ENCODE results near the gene PDSS2. TPM values are rescaled to one million over a fixed set of nuclear protein-coding genes. Genes with fewer than 3 reads are reported as not detected.

The PDSS2 gene
- total RNA-seq, 4 donors from 2014 or later: 2.3 to 16.9 (median 10.7) TPM

DNA sequence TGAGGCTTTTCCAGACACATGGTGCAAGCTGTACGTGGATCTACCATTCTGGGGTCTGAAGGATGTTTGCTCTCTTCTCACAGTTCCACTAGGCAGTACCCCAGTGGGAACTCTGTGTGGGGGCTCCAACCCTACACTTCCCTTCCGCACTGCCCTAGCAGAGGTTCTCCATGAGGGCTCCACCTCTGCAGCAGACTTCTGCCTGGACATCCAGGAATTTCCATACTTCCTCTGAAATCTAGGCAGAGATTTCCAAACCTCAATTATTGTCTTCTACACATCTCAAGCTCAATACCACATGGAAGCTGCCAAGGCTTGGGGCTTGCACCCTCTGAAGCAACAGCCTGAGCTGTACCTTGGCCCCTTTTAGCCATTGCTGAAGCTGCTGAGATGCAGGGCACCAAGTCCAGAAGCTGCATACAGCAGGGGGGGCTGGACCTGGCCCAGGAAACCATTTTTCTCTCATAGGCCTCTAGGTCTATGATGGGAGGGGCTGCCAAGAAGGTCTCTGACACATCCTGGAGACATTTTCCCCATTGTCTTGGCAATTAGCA, 11.6 kb downstream of the PDSS2 start:
- DNase-seq: no peak
- intact Hi-C loops (cut with DNase I; ENCODE audit: low total_unique reads): no loop called here
- no peaks in the 10 kb centered on the region for H3K27me3 ChIP-seq

GRCh38 chr6:107444277-107444676, 15.1 kb downstream of the PDSS2 start:
- Histone ChIP-seq H3K9me3 (no peaks in the 10 kb centered on the region), H3K4me1 (no peaks in the 10 kb centered on the region), H3K4me3 (no peak overlapping the region), H3K27ac (no peak overlapping the region), H3K36me3 (no peaks in the 10 kb centered on the region), H3K27me3 (no peaks in the 10 kb centered on the region)
- intact Hi-C loops (cut with DNase I; ENCODE audit: low total_unique reads): no loop called here
- no peak for DNase-seq
- TF ChIP-seq CTCF (IDR thresholded peaks at IDR 0.05) (no peak), POLR2A (IDR thresholded peaks at IDR 0.05) (no peak)

More for the DNA sequence above, 11.6 kb downstream of the PDSS2 start:
- TF ChIP-seq POLR2A (IDR thresholded peaks at IDR 0.05) (no peak), CTCF (IDR thresholded peaks at IDR 0.05) (no peak)
- no peak overlapping the region for H3K4me3 ChIP-seq
- no peak overlapping the region for H3K27ac ChIP-seq
- no peaks in the 10 kb centered on the region for H3K4me1 ChIP-seq
- H3K9me3 ChIP-seq: no peaks in the 10 kb centered on the region
- H3K36me3 ChIP-seq: no peaks in the 10 kb centered on the region

DNA sequence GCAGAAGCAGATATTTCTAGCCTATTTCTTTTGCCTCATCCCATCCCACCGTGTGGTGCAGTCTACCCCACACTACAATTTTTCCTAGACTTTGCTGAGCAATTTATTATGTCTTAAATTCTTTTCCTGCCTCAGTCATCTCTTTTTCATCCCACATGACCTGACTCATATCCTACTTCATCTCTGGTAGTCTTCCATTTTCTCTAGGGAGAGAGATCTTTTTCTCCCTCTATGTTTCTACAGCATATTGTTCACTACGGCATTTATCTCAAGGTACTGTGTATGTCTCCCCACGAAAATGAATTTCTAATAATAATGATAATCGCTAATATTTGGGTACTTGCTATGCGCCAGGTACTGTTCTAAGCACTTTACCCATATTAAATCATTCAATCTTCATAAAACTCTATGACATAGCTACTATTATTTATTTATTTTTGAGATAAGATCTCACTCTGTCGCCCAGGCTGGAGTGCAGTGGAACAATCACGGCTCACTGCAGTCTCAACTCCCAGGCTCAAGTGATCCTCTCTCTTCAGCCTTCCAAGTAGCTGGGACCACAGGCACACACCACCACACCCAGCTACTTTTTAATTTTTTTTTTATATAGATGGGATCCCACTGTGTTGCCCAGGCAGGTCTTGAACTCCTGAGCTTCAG, 15.6 kb downstream of the PDSS2 start:
- no peak for DNase-seq
- H3K4me1 ChIP-seq: no peaks in the 10 kb centered on the region
- H3K36me3 ChIP-seq: no peaks in the 10 kb centered on the region
- no peaks in the 10 kb centered on the region for H3K27me3 ChIP-seq
- TF ChIP-seq CTCF (IDR thresholded peaks at IDR 0.05) (no peak), POLR2A (IDR thresholded peaks at IDR 0.05) (no peak)
- H3K9me3 ChIP-seq: no peaks in the 10 kb centered on the region
- H3K27ac ChIP-seq: no peak overlapping the region
- H3K4me3 ChIP-seq: no peak overlapping the region
- intact Hi-C loops (cut with DNase I; ENCODE audit: low total_unique reads): no loop called here

GRCh38 chr6:107442938-107443607, 16.3 kb downstream of the PDSS2 start:
- intact Hi-C loops (cut with DNase I; ENCODE audit: low total_unique reads): no loop called here
- H3K36me3 ChIP-seq: no peaks in the 10 kb centered on the region

More at GRCh38 chr6:107442938-107443607, 16.3 kb downstream of the PDSS2 start:
- no peaks in the 10 kb centered on the region for H3K27me3 ChIP-seq
- no peak overlapping the region for H3K4me3 ChIP-seq
- H3K9me3 ChIP-seq: no peaks in the 10 kb centered on the region
- TF ChIP-seq POLR2A (IDR thresholded peaks at IDR 0.05): no peak
- no peak for TF ChIP-seq CTCF (IDR thresholded peaks at IDR 0.05)
- no peak for DNase-seq
- H3K4me1 ChIP-seq: no peaks in the 10 kb centered on the region
- no peak overlapping the region for H3K27ac ChIP-seq
